GM21381 (cell line): ENCODE data around the gene ZFR2.
"Not testable (repeated sequence)": the region's sequence is repeated elsewhere in the genome, so short reads cannot be mapped to it uniquely, and the experiment has no call there.

Source experiments
- ATAC-seq: cut with Tn5 transposase; IDR thresholded peaks from one replicate; pipeline ENCODE4 v1.9.1; 2021; ENCODE audit warnings: mild to moderate bottlenecking, moderate library complexity; ENCODE audit not compliant: unreplicated experiment

ZFR2 gene

GRCh38 chr19:3868770-3869456 lies at the start of gene ZFR2:
Gene ZFR2 (minus strand): TSS chr19:3869038. CDS start chr19:3869017, 21 bp downstream.
- ATAC-seq: no peak

DNA sequence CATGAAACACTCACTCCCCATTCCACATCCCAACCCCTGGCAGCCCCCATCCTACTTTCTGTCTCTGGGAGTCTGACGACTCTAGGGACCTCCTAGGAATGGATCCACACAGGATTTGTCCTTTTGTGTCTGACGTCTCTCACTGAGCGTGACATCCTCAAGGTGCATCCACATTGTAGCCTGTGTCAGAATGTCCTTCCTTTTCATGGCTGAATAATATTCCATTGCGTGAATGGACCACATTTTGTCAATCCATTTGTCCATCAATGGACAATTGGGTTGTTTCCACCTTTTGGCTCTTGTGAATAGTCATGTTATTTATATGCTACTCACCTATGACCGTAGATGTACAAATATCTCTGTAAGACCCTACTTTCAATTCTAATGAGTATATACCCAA lies 47.2 kb upstream of the ZFR2 start:
- no peak for ATAC-seq

GRCh38 chr19:3914199-3914598 lies 45.4 kb upstream of the ZFR2 start:
- ATAC-seq: no peak

- ATAC-seq: no peak
Observed at GRCh38 chr19:3910105-3910504, 41.3 kb upstream of the ZFR2 start.

DNA sequence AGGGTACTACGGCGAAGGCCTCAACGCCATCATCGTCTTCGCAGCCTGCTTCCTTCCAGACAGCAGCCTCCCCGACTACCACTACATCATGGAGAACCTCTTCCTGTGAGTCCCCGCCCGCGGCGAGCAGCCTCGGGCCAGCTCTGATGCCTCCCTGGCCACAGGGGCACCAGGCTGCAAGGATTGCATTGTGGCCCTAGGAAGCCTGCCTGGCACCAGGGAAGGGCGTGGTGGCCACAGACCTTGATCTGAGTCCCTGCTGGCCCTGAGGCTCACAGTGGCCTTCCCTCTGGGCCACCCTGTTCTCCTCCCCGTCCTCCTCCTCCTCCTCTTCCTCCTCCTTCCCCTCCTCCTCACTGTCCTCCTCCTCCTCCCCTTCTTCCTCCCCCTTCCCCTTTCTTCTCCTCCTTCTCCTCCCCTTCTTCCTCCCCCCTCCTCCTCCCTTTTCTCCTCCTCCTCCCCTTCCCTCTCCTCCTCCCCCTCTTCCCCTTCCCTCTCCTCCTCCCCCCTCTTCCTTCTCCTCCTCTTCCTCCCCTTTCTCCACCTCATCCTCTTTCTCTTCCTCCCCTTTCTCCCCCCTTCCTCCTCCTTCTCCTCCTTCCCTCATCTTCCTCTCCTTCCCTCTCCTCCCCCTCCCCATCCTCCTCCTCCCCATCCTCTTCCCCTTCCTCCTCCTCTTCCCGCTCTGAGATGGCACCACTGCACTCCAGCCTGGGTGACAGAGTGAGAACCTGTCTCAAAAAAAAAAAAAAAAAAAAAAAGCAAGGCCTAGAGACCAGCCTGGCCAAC lies 39.6 kb upstream of the ZFR2 start:
- no peak for ATAC-seq

GRCh38 chr19:3907626-3908265 lies 38.9 kb upstream of the ZFR2 start:
- no peak for ATAC-seq

DNA sequence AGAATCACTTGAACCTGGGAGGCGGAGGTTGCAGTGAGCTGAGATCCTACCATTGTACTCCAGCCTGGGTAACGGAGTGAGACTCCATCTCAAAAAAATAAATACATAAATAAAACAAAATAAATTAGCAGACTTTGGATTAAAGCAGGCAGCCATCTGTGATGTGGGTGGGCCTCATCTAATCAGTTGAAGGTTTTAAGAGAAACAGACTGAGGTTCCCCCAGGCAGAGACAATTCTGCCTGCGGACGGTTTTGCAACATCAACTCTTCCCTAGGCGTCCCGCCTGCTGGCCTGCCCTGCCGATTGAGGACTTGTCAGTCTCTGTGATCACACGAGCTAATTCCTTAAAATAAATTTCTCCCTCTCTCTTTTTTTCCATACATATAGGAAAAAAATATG lies 35.4 kb upstream of the ZFR2 start:
- no peak for ATAC-seq

GRCh38 chr19:3902317-3902973 lies 33.6 kb upstream of the ZFR2 start:
- no peak for ATAC-seq

DNA sequence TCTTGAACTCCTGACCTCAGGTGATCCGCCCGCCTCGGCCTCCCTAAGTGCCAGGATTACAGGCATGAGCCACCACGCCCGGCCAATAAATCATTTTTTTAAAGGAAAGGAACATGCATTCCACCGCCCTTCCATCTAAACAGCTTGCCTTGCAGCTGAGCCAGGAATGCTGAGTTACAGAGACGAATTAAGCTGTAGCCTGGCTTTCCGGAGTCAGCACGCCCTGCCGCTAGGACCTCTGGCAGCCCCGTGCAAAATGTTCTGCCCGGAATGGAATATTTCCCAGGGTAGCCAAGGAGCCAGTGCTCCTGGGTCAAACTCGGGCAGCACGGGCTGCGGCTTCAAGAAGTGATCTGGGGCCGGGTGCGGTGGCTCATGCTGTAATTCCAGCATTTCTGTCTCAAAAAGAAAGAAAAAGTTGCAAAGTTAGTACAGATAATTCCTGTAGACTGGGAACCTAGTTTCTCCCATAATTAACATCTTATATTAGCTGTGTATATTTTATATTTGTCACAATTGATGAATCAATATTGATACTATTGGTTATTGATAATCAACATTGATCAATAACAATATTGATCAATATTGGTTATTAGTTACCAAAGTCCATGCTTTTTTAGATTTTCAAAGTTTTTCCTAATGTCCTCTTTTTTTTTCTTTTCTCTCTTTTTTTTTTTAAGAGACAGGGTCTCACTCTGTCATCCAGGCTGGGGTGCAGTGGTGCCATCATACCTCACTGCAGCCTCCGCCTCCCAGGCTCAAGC lies 30.9 kb upstream of the ZFR2 start:
- no peak for ATAC-seq

DNA sequence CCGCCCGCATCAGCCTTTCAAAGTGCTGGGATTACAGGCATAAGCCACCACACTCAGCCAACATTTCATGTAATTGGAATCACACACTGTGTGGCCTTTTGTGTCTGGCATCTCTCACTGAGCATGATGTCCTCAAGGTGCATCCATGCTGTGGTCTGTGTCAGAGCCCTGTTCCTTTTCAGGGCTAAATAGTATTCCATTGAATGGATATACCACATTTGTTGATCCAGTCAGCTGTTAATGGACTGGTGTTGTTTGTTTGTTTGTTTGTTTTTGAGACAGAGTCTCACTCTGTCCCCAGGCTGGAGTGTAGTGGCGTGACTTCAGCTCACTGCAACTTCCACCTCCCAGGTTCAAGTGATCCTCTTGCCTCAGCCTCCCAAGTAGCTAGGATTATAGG lies 29.6 kb upstream of the ZFR2 start:
- ATAC-seq: no peak

- no peak for ATAC-seq
Observed at GRCh38 chr19:3897936-3898335, 29.1 kb upstream of the ZFR2 start.

GRCh38 chr19:3895788-3896187 lies 26.9 kb upstream of the ZFR2 start:
- no peak for ATAC-seq

DNA sequence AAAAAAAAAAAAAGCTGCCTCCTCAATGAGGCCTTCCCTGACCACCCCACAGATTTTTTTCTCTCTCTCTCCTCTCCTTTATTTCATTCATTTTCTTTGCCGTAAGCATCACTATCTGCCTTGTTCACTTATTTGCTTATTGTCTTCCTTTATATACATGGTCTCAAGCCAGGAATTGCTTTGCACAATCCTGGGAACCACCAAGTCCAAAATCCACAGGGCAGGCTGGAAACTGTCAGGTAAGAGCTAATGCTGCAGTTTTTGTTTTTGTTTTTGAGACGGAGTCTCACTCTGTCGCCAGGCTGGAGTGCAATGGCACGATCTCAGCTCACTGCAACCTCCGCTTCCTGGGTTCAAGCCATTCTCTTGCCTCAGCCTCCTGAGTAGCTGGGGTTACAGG lies 26.1 kb upstream of the ZFR2 start:
- not testable (repeated sequence) for ATAC-seq

DNA sequence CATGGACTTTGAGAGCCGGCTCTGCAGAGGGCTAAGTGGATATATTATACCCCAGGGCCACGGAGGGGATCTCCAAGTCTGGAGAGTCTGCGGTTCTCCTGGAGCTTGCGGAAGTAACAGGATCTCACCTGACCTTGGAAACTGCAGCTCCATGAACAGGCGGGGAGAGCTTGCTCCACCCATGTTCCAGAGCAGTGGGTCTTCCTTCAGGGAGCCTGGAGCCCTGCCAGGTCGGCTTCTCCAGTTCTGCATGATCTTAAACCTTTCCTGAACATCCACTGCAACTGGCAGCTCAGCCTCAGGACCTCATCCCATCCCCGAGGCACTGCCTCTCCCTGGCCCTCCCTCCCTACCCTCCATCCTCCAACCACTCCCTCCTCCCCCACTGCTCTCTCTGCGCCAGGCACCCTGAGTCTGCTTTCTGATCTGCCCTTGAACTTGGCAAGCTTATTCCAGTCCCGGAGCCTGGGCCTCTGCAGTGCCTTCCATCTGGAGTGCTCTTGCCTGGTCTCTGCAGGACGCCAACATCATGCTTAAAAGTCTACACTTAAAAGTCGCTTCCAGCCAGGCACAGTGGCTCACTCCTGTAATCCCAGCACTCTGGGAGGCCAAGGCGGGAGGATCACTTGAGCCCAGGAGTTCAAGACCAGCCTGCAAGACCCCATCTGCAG lies 24.8 kb upstream of the ZFR2 start:
- no peak for ATAC-seq

GRCh38 chr19:3890591-3890990 lies 21.8 kb upstream of the ZFR2 start:
- no peak for ATAC-seq

DNA sequence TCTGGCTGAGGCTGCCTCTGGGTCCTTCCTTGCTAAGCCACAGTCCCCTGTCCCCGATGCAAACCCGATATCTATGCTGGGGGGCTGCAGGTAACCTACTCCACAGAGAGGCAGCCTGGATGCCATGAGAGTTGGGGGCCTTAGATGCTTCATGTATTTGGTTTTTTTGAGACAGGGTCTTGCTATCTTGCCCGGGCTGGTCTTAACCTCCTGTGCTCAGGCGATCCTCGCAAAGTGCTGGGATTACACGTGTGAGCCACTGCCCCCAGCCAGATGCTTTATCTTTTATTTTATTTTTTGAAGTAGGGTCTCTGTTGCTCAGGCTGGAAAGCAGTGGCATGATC lies 13.2 kb upstream of the ZFR2 start:
- no peak for ATAC-seq

- no peak for ATAC-seq
Observed at GRCh38 chr19:3881272-3882040, 12.6 kb upstream of the ZFR2 start.

DNA sequence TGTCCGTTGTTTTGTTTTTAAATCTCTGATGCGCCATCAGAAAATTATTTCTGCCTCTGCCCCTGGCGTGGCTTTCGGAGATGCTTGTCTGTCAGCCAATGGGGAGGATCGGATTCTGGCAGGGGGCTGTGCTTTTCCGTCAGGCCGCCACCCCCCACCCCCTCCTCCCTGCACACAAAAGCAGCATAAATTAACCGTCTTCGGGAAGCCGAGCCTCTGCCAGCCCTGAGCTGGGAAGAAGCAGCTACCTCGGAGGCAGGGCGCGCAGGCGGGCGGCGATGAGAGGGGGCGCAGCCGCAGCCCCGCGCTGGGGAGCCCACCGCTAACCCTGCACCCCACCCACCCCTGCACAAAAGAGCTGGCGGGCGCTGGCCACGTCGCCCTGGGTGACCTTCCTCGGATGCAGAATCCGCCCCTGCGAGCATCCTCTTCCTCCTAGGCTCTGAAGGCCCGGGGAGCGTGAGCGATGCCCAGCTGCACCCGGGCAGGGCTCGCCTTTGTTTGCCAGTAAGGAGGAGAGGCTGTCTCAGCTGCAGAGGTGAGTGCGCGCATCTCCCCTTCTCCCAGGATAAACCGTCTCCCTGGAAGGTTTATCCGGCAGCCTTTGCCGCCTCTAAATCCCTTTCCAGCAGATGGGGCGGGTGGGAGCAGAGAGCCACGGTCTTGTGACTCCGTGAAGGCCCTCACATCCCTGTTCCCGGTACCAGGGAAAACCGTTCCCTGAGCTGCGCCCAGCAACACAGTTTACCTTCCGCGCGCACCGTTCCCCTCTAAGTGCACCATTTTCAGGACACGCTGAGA lies 11.8 kb upstream of the ZFR2 start, which contains the start of gene ATCAY:
ATCAY (plus strand) TSS at position 215 of the 801 bp plus-strand sequence. CDS start 5,083 bp downstream, outside the sequence.
- ATAC-seq: no peak

- ATAC-seq: no peak
Observed at GRCh38 chr19:3879656-3880055, 10.8 kb upstream of the ZFR2 start.
